K562 (cell line): ENCODE results near the gene KHDRBS2.

Experiments
- PTBP1 ChIP-seq: fragments of 200-400 bp; formaldehyde crosslinking; IDR thresholded peaks from 2 replicates; pipeline ENCODE4 v1.6.1; 2017; ENCODE audit warnings: low read depth, low read length
- TF ChIP-seq, protein P1 (sequence below): sonication (generic); formaldehyde crosslinking; IDR thresholded peaks from 2 replicates; pipeline ENCODE4 v1.8.1; 2023; ENCODE audit warnings: mild to moderate bottlenecking, missing genetic modification reagents

DNA sequence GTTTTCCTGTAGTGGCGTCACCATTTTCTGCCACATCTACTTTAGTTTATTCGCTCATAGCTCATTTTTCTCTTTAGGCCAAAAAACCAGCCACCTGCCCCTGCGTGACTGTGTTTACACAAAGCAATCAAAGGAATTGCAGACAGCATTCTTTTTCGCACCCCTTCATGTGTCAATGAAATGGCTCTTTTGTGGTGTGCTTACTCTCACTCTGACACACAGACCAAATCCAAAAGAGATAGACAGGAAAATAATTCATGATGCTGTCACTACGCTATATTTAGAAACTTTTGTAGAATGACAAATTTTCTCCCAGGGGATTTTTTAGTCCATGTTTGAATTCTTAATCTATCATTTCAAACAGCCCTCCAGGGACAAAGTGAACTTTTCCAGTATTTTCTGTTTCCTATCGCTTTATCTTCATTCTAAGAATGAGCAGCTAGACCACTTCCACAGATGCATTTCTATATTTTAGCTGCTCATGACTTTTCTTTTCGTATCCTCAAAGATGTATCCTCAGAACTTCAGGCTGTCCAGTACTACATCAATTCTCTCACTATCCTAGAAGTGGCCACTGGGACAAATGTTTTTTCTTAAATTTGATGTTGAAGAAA, 37.9 kb upstream of the KHDRBS2 start:
- TF ChIP-seq, protein P1, sequence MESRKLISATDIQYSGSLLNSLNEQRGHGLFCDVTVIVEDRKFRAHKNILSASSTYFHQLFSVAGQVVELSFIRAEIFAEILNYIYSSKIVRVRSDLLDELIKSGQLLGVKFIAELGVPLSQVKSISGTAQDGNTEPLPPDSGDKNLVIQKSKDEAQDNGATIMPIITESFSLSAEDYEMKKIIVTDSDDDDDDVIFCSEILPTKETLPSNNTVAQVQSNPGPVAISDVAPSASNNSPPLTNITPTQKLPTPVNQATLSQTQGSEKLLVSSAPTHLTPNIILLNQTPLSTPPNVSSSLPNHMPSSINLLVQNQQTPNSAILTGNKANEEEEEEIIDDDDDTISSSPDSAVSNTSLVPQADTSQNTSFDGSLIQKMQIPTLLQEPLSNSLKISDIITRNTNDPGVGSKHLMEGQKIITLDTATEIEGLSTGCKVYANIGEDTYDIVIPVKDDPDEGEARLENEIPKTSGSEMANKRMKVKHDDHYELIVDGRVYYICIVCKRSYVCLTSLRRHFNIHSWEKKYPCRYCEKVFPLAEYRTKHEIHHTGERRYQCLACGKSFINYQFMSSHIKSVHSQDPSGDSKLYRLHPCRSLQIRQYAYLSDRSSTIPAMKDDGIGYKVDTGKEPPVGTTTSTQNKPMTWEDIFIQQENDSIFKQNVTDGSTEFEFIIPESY, result no peak
- no peak for TF ChIP-seq PTBP1
